SJCRH30 (cell line): ENCODE measurements around the gene PRCP. TPM values are rescaled to one million over a fixed set of nuclear protein-coding genes. Genes with fewer than 3 reads are reported as not detected.
A peak's percentile ranks its signal among the peaks of the same experiment; 100 is the strongest.
"Not testable (repeated sequence)": the region's sequence is repeated elsewhere in the genome, so short reads cannot be mapped to it uniquely, and the experiment has no call there.

Source experiments
- DNase-seq, 2 experiments: peaks; one replicate each; pipeline ENCODE4 v3.0.0-alpha.2; 2015 to 2020
- H3K27ac ChIP-seq: fragments of 250-450 bp; sonication (Bioruptor Pico); 2 replicates; pipeline ENCODE4 v1.5.1; 2020; ENCODE audit warnings: mild to moderate bottlenecking, moderate library complexity
- H3K27me3 ChIP-seq: fragments of 250-450 bp; sonication (Bioruptor Pico); 2 replicates; pipeline ENCODE4 v1.5.1; 2020; ENCODE audit warnings: mild to moderate bottlenecking, moderate library complexity
- H3K36me3 ChIP-seq: fragments of 250-450 bp; sonication (Bioruptor Pico); 2 replicates; pipeline ENCODE4 v1.5.1; 2020; ENCODE audit warnings: mild to moderate bottlenecking, moderate library complexity
- H3K4me1 ChIP-seq: fragments of 250-450 bp; sonication (Bioruptor Pico); 2 replicates; pipeline ENCODE4 v1.5.1; 2020; ENCODE audit warnings: mild to moderate bottlenecking, moderate library complexity
- H3K4me3 ChIP-seq: fragments of 250-450 bp; sonication (Bioruptor Pico); 2 replicates; pipeline ENCODE4 v1.5.1; 2020; ENCODE audit warnings: mild to moderate bottlenecking, moderate library complexity
- H3K9me3 ChIP-seq: fragments of 250-450 bp; sonication (Bioruptor Pico); replicated peaks from 2 replicates; pipeline ENCODE4 v1.5.1; 2020; ENCODE audit warnings: mild to moderate bottlenecking, moderate library complexity
- total RNA-seq: library from RNA; depleted of rRNA; stranded (reverse); fragments of >200 nt; shearing (Covaris generic); gene quantifications from 2 replicates; pipeline ENCODE4 v1.2.3, GENCODE V29; 2014

PRCP gene
- total RNA-seq, 1 experiment from 2014 or later = 72.1 TPM

DNA sequence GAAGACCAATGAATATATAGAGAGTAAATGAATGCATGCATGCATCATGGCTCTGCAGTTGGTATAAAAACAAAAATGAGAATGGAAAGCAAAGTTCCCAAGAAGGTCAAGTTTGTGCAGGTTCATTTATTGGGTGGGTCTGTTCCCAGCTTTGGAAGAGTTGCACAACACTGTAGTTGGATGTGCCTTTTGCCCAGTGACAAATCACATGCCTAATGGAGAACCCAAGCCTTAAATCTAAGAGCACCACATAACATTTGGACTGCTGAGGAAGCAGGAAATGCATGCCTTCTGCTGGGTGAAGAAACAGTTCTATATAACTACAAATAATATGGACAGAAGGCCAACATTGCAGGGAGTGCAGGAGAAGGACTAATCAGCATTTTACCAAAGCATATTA lies 30.6 kb downstream of the PRCP start:
- Histone ChIP-seq H3K36me3 (no peaks in the 10 kb centered on the region), H3K27ac (no peak overlapping the region), H3K4me3 (no peak overlapping the region), H3K9me3 (no peaks in the 10 kb centered on the region; the same call in 1 of the 2 replicates), H3K27me3 (no peaks in the 10 kb centered on the region), H3K4me1 (peaks cover 5% of the 10 kb centered on the region)
- no peak for DNase-seq

DNA sequence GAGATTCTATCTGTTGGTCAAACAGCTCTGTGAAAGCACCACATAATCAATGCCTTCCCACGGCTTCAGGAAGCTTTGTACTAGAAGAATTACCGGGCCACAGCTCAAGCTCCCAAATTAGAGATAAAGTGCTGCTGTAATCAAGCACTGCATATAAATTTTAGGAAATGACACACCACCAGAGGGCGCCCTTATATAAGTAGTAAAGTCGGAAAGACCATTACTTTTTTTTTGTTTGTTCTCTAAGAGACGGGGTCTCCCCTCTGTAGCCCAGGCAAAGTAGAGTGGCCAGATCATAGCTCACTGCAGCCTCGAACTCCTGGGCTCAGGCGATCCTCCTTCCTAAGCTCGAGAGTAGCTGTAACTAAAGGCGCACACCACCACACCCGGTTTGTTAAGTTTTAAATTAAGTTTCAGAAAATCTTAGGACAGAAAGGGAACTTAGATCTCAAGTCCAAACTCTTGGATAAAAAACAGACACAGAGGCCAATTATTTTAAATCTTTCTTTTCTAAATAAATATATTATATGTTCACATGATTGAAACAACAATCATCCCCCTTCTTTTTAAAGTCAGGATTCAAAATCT lies 32.6 kb downstream of the PRCP start:
- Histone ChIP-seq H3K4me1 (no peaks in the 10 kb centered on the region; the same call in 1 of the 2 replicates), H3K4me3 (no peak overlapping the region), H3K27me3 (no peaks in the 10 kb centered on the region), H3K36me3 (no peaks in the 10 kb centered on the region), H3K9me3 (no peaks in the 10 kb centered on the region; the same call in 1 of the 2 replicates), H3K27ac (no peak overlapping the region)
- peak; percentile 87 to 93 for DNase-seq

- no peaks in the 10 kb centered on the region for H3K36me3 ChIP-seq
- no peak overlapping the region for H3K27ac ChIP-seq
- H3K9me3 ChIP-seq = no peaks in the 10 kb centered on the region; the same call in 1 of the 2 replicates
- no peak overlapping the region for H3K4me3 ChIP-seq
- DNase-seq = no peak
- H3K4me1 ChIP-seq = no peaks in the 10 kb centered on the region
- H3K27me3 ChIP-seq = no peaks in the 10 kb centered on the region
These were observed 34.4 kb downstream of the PRCP start for GRCh38 chr11:82865841-82866240.

- no peaks in the 10 kb centered on the region for H3K27me3 ChIP-seq
- H3K4me3 ChIP-seq = no peak overlapping the region
- H3K36me3 ChIP-seq = no peaks in the 10 kb centered on the region
- no peaks in the 10 kb centered on the region; the same call in 1 of the 2 replicates for H3K9me3 ChIP-seq
- H3K4me1 ChIP-seq = 0 out of 2 replicates have a peak, but pooled peaks cover 2% of the 10 kb centered on the region
- DNase-seq = peak; percentile 53 to 74
- no peak overlapping the region for H3K27ac ChIP-seq
These were observed 36.0 kb downstream of the PRCP start for GRCh38 chr11:82864268-82864667.

- no peak for DNase-seq
- Histone ChIP-seq H3K9me3 (no peaks in the 10 kb centered on the region; the same call in 1 of the 2 replicates), H3K27ac (no peak overlapping the region), H3K36me3 (no peaks in the 10 kb centered on the region), H3K4me1 (peaks cover 9% of the 10 kb centered on the region; the same call in 1 of the 2 replicates), H3K4me3 (no peak overlapping the region), H3K27me3 (no peaks in the 10 kb centered on the region)
These were observed 37.0 kb downstream of the PRCP start for GRCh38 chr11:82863209-82863608.

DNA sequence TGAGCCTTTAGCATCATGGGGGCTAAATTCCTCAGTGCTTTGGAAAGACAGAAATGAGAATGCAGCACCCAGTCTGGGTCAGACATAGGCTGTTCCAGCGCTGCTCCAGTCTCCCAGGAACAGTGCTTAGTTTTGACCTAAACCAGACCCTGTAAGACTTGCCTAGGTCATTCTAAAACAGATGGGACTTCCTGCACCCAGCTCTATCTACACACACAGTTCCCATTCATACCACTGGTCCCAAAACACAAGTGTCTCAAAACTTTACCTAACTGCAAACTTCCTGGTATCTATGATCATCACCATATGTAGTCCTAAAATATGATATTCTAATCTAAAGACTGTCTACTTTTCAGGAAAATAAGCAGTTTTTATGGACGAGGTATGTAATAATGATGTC lies 37.9 kb downstream of the PRCP start:
- Histone ChIP-seq H3K4me1 (peaks cover 9% of the 10 kb centered on the region; the same call in 1 of the 2 replicates), H3K4me3 (no peak overlapping the region), H3K27ac (no peak overlapping the region), H3K27me3 (no peaks in the 10 kb centered on the region), H3K9me3 (no peaks in the 10 kb centered on the region; the same call in 1 of the 2 replicates), H3K36me3 (no peaks in the 10 kb centered on the region)
- DNase-seq = no peak

DNA sequence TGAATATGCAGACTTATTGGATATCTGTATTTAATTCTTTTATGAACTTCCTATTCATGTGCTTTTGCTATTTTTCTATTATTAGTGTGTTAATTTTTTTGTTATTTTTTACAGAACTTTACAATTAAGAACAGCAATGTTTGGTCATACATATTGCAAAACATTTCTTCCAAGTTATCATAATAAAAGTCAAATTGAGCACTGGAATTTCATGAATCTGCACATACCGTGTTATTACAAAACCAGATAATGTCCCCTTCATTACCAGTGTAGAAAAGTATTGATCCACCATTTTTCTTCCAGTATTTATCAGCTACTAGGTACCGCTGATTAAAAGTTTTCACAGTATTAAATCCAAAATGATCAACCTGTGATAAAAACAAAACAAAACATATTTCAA lies 40.5 kb downstream of the PRCP start:
- Histone ChIP-seq H3K9me3 (no peaks in the 10 kb centered on the region), H3K27me3 (no peaks in the 10 kb centered on the region), H3K4me3 (no peak overlapping the region), H3K4me1 (peaks cover 9% of the 10 kb centered on the region; the same call in 1 of the 2 replicates), H3K36me3 (no peaks in the 10 kb centered on the region), H3K27ac (no peak overlapping the region)
- no peak for DNase-seq

DNA sequence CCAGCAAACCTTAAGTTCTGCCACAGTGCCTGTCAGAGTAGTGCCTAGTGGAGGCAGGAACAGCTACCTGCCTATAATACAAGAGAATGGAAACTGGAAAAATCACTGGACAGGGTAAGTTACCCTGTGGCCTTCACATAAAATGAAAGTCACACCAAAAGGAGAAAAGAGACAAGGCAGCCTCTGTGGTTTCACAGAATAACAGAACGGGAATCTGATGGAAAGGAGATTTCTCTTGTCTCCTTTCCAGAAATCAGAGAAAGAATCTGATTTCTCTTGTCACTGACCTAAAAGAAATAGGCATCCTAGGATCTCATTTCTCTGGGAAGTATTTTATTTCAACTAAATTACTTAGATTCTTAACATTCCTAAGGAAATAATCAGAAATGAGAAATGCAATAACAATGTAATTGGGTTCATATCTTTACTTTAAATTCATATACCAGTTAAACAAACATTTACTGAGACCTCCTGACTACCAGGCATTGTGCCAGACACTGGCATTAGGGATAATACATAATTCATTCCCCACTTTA lies 41.6 kb downstream of the PRCP start:
- Histone ChIP-seq H3K4me1 (peaks cover 9% of the 10 kb centered on the region; the same call in 1 of the 2 replicates), H3K27ac (peak overlapping the region; percentile 23), H3K9me3 (no peaks in the 10 kb centered on the region), H3K4me3 (no peak overlapping the region), H3K27me3 (no peaks in the 10 kb centered on the region), H3K36me3 (no peaks in the 10 kb centered on the region)
- DNase-seq = peak in 1 of 2 experiments; percentile 28

DNA sequence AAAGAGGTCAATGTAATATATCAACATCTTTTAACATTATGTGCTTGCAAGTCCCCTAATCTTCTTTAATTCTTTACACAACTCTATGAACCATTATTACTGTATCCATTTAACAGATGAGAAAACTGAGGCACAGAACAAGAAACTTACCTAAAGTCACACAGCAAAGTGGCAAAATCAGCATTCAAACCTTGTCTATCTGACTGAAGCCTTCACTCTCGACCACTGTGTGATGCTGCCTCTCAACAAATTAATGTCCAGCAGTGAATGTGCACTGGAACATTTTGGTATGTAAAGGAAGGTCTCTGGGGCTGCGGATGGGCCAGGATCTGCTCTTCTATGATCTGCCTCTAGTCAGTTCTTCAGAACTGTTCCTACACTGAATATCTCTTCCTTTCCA lies 42.1 kb downstream of the PRCP start:
- no peaks in the 10 kb centered on the region; the same call in 1 of the 2 replicates for H3K9me3 ChIP-seq
- peak in 1 of 2 experiments; percentile 13 for DNase-seq
- no peak overlapping the region for H3K4me3 ChIP-seq
- no peaks in the 10 kb centered on the region for H3K27me3 ChIP-seq
- H3K27ac ChIP-seq = peak overlapping the region; percentile 23
- H3K36me3 ChIP-seq = no peaks in the 10 kb centered on the region
- peaks cover 9% of the 10 kb centered on the region; the same call in 1 of the 2 replicates for H3K4me1 ChIP-seq

DNA sequence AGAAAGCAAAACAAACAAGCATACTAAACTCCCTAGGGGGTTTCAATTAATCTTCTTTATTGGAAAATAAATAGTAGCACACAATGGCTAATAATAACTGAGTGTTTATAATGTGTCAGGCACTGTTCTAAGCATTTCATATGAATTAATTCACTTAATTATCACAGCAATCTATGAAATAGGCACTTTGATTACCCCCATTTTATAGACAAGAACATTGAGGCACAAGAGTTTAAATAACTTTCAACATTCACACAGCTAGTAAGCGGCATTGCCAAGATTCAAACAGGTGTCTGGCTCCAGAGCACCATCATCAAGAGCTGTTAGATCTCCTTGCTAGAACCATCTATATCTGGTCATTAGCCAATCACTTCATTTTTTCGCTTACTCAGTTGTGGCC lies 43.1 kb downstream of the PRCP start:
- H3K27me3 ChIP-seq = no peaks in the 10 kb centered on the region
- H3K4me1 ChIP-seq = peaks cover 9% of the 10 kb centered on the region; the same call in 1 of the 2 replicates
- H3K36me3 ChIP-seq = no peaks in the 10 kb centered on the region
- H3K9me3 ChIP-seq = no peaks in the 10 kb centered on the region; the same call in 1 of the 2 replicates
- no peak for DNase-seq
- no peak overlapping the region for H3K27ac ChIP-seq
- no peak overlapping the region for H3K4me3 ChIP-seq

- Histone ChIP-seq H3K4me3 (no peak overlapping the region), H3K4me1 (peaks cover 9% of the 10 kb centered on the region; the same call in 1 of the 2 replicates), H3K9me3 (no peaks in the 10 kb centered on the region; the same call in 1 of the 2 replicates), H3K36me3 (no peaks in the 10 kb centered on the region), H3K27me3 (no peaks in the 10 kb centered on the region), H3K27ac (no peak overlapping the region)
- DNase-seq = no peak
These were observed 44.6 kb downstream of the PRCP start for GRCh38 chr11:82855616-82856015.

GRCh38 chr11:82854916-82855315 lies 45.3 kb downstream of the PRCP start:
- DNase-seq, H3K36me3 ChIP-seq, H3K27me3 ChIP-seq, H3K9me3 ChIP-seq, H3K4me3 ChIP-seq, H3K4me1 ChIP-seq, H3K27ac ChIP-seq: not testable (repeated sequence)

- DNase-seq = no peak
- H3K4me1 ChIP-seq = peaks cover 7% of the 10 kb centered on the region; the same call in 1 of the 2 replicates
- H3K27ac ChIP-seq = no peak overlapping the region
- H3K27me3 ChIP-seq = no peaks in the 10 kb centered on the region
- H3K9me3 ChIP-seq = no peaks in the 10 kb centered on the region; the same call in 1 of the 2 replicates
- H3K4me3 ChIP-seq = no peak overlapping the region
- no peaks in the 10 kb centered on the region for H3K36me3 ChIP-seq
These were observed 46.0 kb downstream of the PRCP start for GRCh38 chr11:82854242-82854641.

DNA sequence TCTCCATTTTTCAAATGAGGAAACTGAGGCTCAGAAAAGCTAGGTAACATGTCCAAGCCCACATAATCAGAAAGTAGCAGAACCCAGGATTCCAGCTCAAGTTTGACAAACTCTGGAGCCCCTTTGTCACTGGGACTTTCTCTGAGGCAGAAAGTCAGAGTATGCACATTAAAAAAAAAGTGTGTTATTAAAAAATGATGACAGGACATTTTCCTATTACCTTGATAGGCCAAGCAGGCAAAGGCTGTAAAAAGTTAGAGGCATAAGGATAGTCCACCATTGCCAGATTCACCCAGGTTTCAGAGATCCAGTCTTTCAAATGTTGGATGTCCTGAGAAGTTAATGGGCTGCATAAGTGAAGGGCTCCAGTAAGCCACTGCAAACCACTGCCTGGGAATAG lies 51.4 kb downstream of the PRCP start:
- Histone ChIP-seq H3K4me3 (no peak overlapping the region), H3K27me3 (no peaks in the 10 kb centered on the region), H3K9me3 (no peaks in the 10 kb centered on the region; the same call in 1 of the 2 replicates), H3K36me3 (no peaks in the 10 kb centered on the region), H3K4me1 (no peaks in the 10 kb centered on the region), H3K27ac (no peak overlapping the region)
- DNase-seq = no peak
